ENCODE data around the gene ACTN2. TPM values are rescaled to one million over a fixed set of nuclear protein-coding genes. Genes with fewer than 3 reads are reported as not detected.

ACTN2 gene
- total RNA-seq, 1 experiment from 2014 or later, result not detected

GRCh38 chr1:236774926-236775325 is 88.6 kb downstream of the ACTN2 start:
- ChIA-PET POLR2A (ENCODE audit: unreplicated experiment) (no interaction called here), CTCF (no interaction called here)
- Histone ChIP-seq H3K4me2 (ENCODE audit: low read length) (no peak overlapping the region), H2AFZ (ENCODE audit: low read length) (no peak overlapping the region), H3K9ac (ENCODE audit: low read length) (no peak overlapping the region), H3K9me2 (replicated peaks; ENCODE audit: low read length) (no peaks in the 10 kb centered on the region), H3K79me2 (ENCODE audit: low read length) (no peaks in the 10 kb centered on the region), H3F3A (ENCODE audit: low read length, unreplicated experiment) (no peaks in the 10 kb centered on the region), H3K4me3 (ENCODE audit: low read length) (no peak overlapping the region), H3K27me3 (ENCODE audit: low read length) (peaks cover 16% of the 10 kb centered on the region), H3K36me3 (ENCODE audit: low read depth, low read length) (no peaks in the 10 kb centered on the region), H3K4me1 (ENCODE audit: insufficient read depth, low read length) (no peaks in the 10 kb centered on the region), H3K9me3 (ENCODE audit: low read length) (no peaks in the 10 kb centered on the region), H4K20me1 (ENCODE audit: low read length) (no peaks in the 10 kb centered on the region), H3K27ac (ENCODE audit: low read length) (no peak overlapping the region)
- intact Hi-C loops (cut with micrococcal nuclease), result loop anchor here (10.0 kb wide), 1 partner anchor 160 kb away; no protein-coding TSS in a partner anchor
- BruUV-seq (replicated peaks), result no TSS peak
- DNase-seq (peak; percentile 26), ATAC-seq (peak; percentile 43; the same call in 1 of the 2 replicates)
- TF ChIP-seq CTCF (conservative IDR thresholded peaks at IDR 0.05; ENCODE audit: low read depth, low read length) (peak; percentile 44; the same call in 1 of the 2 replicates), EZH2phosphoT487 (IDR thresholded peaks at IDR 0.05; ENCODE audit: borderline replicate concordance, low read length) (no peak), EZH2 (IDR thresholded peaks at IDR 0.05; ENCODE audit: low read length, unreplicated experiment) (no peak)

GRCh38 chr1:236779312-236779711 is 93.0 kb downstream of the ACTN2 start:
- no peaks in the 10 kb centered on the region for H3K9me2 ChIP-seq (replicated peaks; ENCODE audit: low read length)
- H3K79me2 ChIP-seq (ENCODE audit: low read length), result no peaks in the 10 kb centered on the region
- no peaks in the 10 kb centered on the region for H3K4me1 ChIP-seq (ENCODE audit: insufficient read depth, low read length)
- ATAC-seq (no peak), DNase-seq (no peak)
- no peaks in the 10 kb centered on the region for H3F3A ChIP-seq (ENCODE audit: low read length, unreplicated experiment)
- no peak overlapping the region for H3K9ac ChIP-seq (ENCODE audit: low read length)
- intact Hi-C loops (cut with micrococcal nuclease), result loop anchor here (10.0 kb wide), 1 partner anchor 165 kb away; no protein-coding TSS in a partner anchor
- no peak overlapping the region for H3K4me2 ChIP-seq (ENCODE audit: low read length)
- no peaks in the 10 kb centered on the region for H3K9me3 ChIP-seq (ENCODE audit: low read length)
- no peaks in the 10 kb centered on the region for H3K36me3 ChIP-seq (ENCODE audit: low read depth, low read length)
- no peak overlapping the region for H3K27ac ChIP-seq (ENCODE audit: low read length)
- TF ChIP-seq EZH2 (IDR thresholded peaks at IDR 0.05; ENCODE audit: low read length, unreplicated experiment) (no peak), CTCF (conservative IDR thresholded peaks at IDR 0.05; ENCODE audit: low read depth, low read length) (no peak), EZH2phosphoT487 (IDR thresholded peaks at IDR 0.05; ENCODE audit: borderline replicate concordance, low read length) (no peak)
- no TSS peak for BruUV-seq (replicated peaks)
- CTCF ChIA-PET, result no interaction called here
- no peak overlapping the region for H2AFZ ChIP-seq (ENCODE audit: low read length)
- POLR2A ChIA-PET (ENCODE audit: unreplicated experiment), result no interaction called here
- H3K27me3 ChIP-seq (ENCODE audit: low read length), result peaks cover 5% of the 10 kb centered on the region; the same call in 1 of the 2 replicates
- H4K20me1 ChIP-seq (ENCODE audit: low read length), result no peaks in the 10 kb centered on the region
- no peak overlapping the region for H3K4me3 ChIP-seq (ENCODE audit: low read length)

GRCh38 chr1:236785477-236785876 is 99.2 kb downstream of the ACTN2 start:
- no peaks in the 10 kb centered on the region for H3K36me3 ChIP-seq (ENCODE audit: low read depth, low read length)
- no peak overlapping the region for H3K4me2 ChIP-seq (ENCODE audit: low read length)
- no peaks in the 10 kb centered on the region; the same call in 1 of the 2 replicates for H3K27me3 ChIP-seq (ENCODE audit: low read length)
- no peaks in the 10 kb centered on the region for H3K9me3 ChIP-seq (ENCODE audit: low read length)
- ChIA-PET CTCF (no interaction called here), POLR2A (ENCODE audit: unreplicated experiment) (no interaction called here)
- H3K27ac ChIP-seq (ENCODE audit: low read length), result no peak overlapping the region
- ATAC-seq (no peak), DNase-seq (no peak)
- H3K4me1 ChIP-seq (ENCODE audit: insufficient read depth, low read length), result no peaks in the 10 kb centered on the region
- TF ChIP-seq EZH2phosphoT487 (IDR thresholded peaks at IDR 0.05; ENCODE audit: borderline replicate concordance, low read length), result no peak
- no peak for TF ChIP-seq CTCF (conservative IDR thresholded peaks at IDR 0.05; ENCODE audit: low read depth, low read length)
- TF ChIP-seq EZH2 (IDR thresholded peaks at IDR 0.05; ENCODE audit: low read length, unreplicated experiment), result no peak
- no peaks in the 10 kb centered on the region for H4K20me1 ChIP-seq (ENCODE audit: low read length)
- no peak overlapping the region for H3K9ac ChIP-seq (ENCODE audit: low read length)
- intact Hi-C loops (cut with micrococcal nuclease), result no loop called here
- H3K9me2 ChIP-seq (replicated peaks; ENCODE audit: low read length), result no peaks in the 10 kb centered on the region
- H3K4me3 ChIP-seq (ENCODE audit: low read length), result no peak overlapping the region
- no TSS peak for BruUV-seq (replicated peaks)
- no peaks in the 10 kb centered on the region for H3F3A ChIP-seq (ENCODE audit: low read length, unreplicated experiment)
- no peaks in the 10 kb centered on the region for H3K79me2 ChIP-seq (ENCODE audit: low read length)
- H2AFZ ChIP-seq (ENCODE audit: low read length), result no peak overlapping the region

All from PC-3 (cell line).